HCT116 (cell line): ENCODE results near the gene SNAPC2. TPM values are rescaled to one million over a fixed set of nuclear protein-coding genes. Genes with fewer than 3 reads are reported as not detected.
A peak's percentile ranks its signal among the peaks of the same experiment; 100 is the strongest.

Source experiments
- ATAC-seq: fragments of 200-7000 bp; cut with Tn5 transposase; 2 replicates; pipeline ENCODE4 v1.9.1; 2020; ENCODE audit warnings: mild to moderate bottlenecking, moderate library complexity
- BruUV-seq: library from RNA; stranded (reverse); fragments of 400-500 nt; replicated peaks from 2 replicates; lab custom pipeline; 2021; lab: Mats Ljungman, UMichigan
- CTCF ChIA-PET: fragments of 300-600 bp; sonication (Branson Sonifier 250); formaldehyde crosslinking; loops from one replicate; lab custom pipeline; 2021; ENCODE audit warnings: antibody characterized with exemption; lab: Charles Lee
- POLR2A ChIA-PET: fragments of 300-600, 350-600 bp; sonication (Branson Sonifier 250); formaldehyde crosslinking; loops from one replicate; lab custom pipeline; 2021; ENCODE audit warnings: antibody characterized with exemption; lab: Charles Lee
- RAD21 ChIA-PET, 2 experiments: fragments of 300-600 bp; sonication (Branson Sonifier 250); formaldehyde crosslinking; loops; one replicate each; lab custom pipeline; 2023; ENCODE audit warnings: low total read pairs in 2 of 2; ENCODE audit not compliant: uncharacterized antibody in 2 of 2, unreplicated experiment in 2 of 2, low non-redundant PET in 1 of 2; lab: Charles Lee
- DNase-seq: peaks from one replicate; pipeline ENCODE4 v3.0.0-alpha.2; 2010; ENCODE audit warnings: low read depth, low spot score
- H2AFZ ChIP-seq: fragments of 200-600 bp; shearing (Covaris generic), sonication (generic); 2 replicates; pipeline ENCODE4 v1.6.1; 2017; ENCODE audit warnings: low read depth, mixed run types, mixed read lengths, antibody characterized with exemption, low read length; ENCODE audit not compliant: poor library complexity, severe bottlenecking
- H3K27ac ChIP-seq: 2 replicates; pipeline ENCODE4 v1.5.1; 2012; ENCODE audit warnings: low read depth, low read length
- H3K27me3 ChIP-seq: fragments of 200-600 bp; sonication (generic); 2 replicates; pipeline ENCODE4 v1.6.1; 2016; ENCODE audit warnings: mixed run types, low read length, mixed read lengths; ENCODE audit not compliant: insufficient read depth
- H3K36me3 ChIP-seq, 2 experiments: fragments of 200-500 bp in 1 of 2; fragments of 200-600 bp in 1 of 2; sonication (Bioruptor generic) in 1 of 2; sonication (generic) in 1 of 2; 2 replicates each; pipeline versions ENCODE4 v1.5.1 to v1.6.1; 2014 to 2016; ENCODE audit warnings: low read length in 2 of 2, inconsistent platforms in 1 of 2, mixed read lengths in 1 of 2, mixed run types in 1 of 2; ENCODE audit not compliant: insufficient read depth in 2 of 2, control insufficient read depth in 1 of 2
- H3K4me1 ChIP-seq, 2 experiments: fragments of 200-600 bp in 1 of 2; sonication (generic) in 1 of 2; 2 replicates each; pipeline versions ENCODE4 v1.5.1 to v1.6.1; 2012 to 2017; ENCODE audit warnings: low read length in 2 of 2, inconsistent platforms in 1 of 2, mild to moderate bottlenecking in 1 of 2, mixed read lengths in 1 of 2, mixed run types in 1 of 2, moderate library complexity in 1 of 2; ENCODE audit not compliant: insufficient read depth in 2 of 2, control insufficient read depth in 1 of 2
- H3K4me2 ChIP-seq: fragments of 200-600 bp; sonication (generic); 2 replicates; pipeline ENCODE4 v1.6.1; 2017; ENCODE audit warnings: mixed run types, low read length, mixed read lengths
- H3K4me3 ChIP-seq, 2 experiments: fragments of 200-600 bp in 1 of 2; sonication (generic) in 1 of 2; replicated peaks in 1 of 2; 2 replicates each; pipeline ENCODE4 v1.5.1; 2011 to 2016; ENCODE audit warnings: low read length in 2 of 2, control low read depth in 1 of 2, low read depth in 1 of 2, mild to moderate bottlenecking in 1 of 2, mixed read lengths in 1 of 2, mixed run types in 1 of 2
- H3K79me2 ChIP-seq: fragments of 200-600 bp; sonication (generic); 2 replicates; pipeline ENCODE4 v1.6.1; 2017; ENCODE audit warnings: mild to moderate bottlenecking, mixed run types, low read length, moderate library complexity, mixed read lengths; ENCODE audit not compliant: insufficient read depth
- H3K9ac ChIP-seq: fragments of 200-600 bp; sonication (generic); 2 replicates; pipeline ENCODE4 v1.6.1; 2016; ENCODE audit warnings: low read length, mixed read lengths
- H3K9me2 ChIP-seq: fragments of 200-600 bp; sonication (generic), shearing (Covaris generic); 2 replicates; pipeline ENCODE4 v1.6.1; 2017; ENCODE audit warnings: mixed run types, mild to moderate bottlenecking, moderate library complexity; ENCODE audit not compliant: insufficient read depth
- H3K9me3 ChIP-seq, 2 experiments: fragments of 200-500 bp in 1 of 2; fragments of 200-600 bp in 1 of 2; sonication (Bioruptor generic) in 1 of 2; sonication (generic) in 1 of 2; 2 replicates each; pipeline ENCODE4 v1.6.1; 2014 to 2017; ENCODE audit warnings: low read length in 2 of 2, mixed read lengths in 2 of 2, inconsistent platforms in 1 of 2, low read depth in 1 of 2, mild to moderate bottlenecking in 1 of 2, mixed run types in 1 of 2, moderate library complexity in 1 of 2; ENCODE audit not compliant: control insufficient read depth in 1 of 2, insufficient read depth in 1 of 2
- H4K20me1 ChIP-seq: fragments of 200-600 bp; sonication (generic), shearing (Covaris generic); 2 replicates; pipeline ENCODE4 v1.6.1; 2017; ENCODE audit warnings: mixed run types, mild to moderate bottlenecking, moderate library complexity; ENCODE audit not compliant: insufficient read depth
- CBX3 ChIP-seq: IDR thresholded peaks from 2 replicates; pipeline ENCODE4 v1.6.1; 2012; ENCODE audit warnings: low read depth
- CEBPB ChIP-seq: IDR thresholded peaks from 2 replicates; pipeline ENCODE4 v1.6.1; 2012; ENCODE audit warnings: low read depth
- ELF1 ChIP-seq: IDR thresholded peaks from 2 replicates; pipeline ENCODE4 v1.6.1; 2012; ENCODE audit warnings: low read depth, borderline replicate concordance
- EZH2 ChIP-seq: fragments of 200-600 bp; sonication (generic); IDR thresholded peaks from 2 replicates; pipeline ENCODE4 v1.6.1; 2017; ENCODE audit warnings: antibody characterized with exemption, mixed run types
- EZH2phosphoT487 ChIP-seq: fragments of 200-600 bp; IDR thresholded peaks from 2 replicates; pipeline ENCODE4 v1.6.1; 2018; ENCODE audit warnings: antibody characterized with exemption, borderline replicate concordance
- FOSL1 ChIP-seq: IDR thresholded peaks from 2 replicates; pipeline ENCODE4 v1.6.1; 2012; ENCODE audit warnings: low read depth
- POLR2A ChIP-seq: IDR thresholded peaks from 2 replicates; pipeline ENCODE4 v1.7.0; 2011; ENCODE audit warnings: borderline replicate concordance; ENCODE audit not compliant: insufficient read depth, insufficient read length; ENCODE audit errors: extremely low read depth
- POLR2AphosphoS5 ChIP-seq: IDR thresholded peaks from 2 replicates; pipeline ENCODE4 v1.6.1; 2011; ENCODE audit warnings: mild to moderate bottlenecking, low read depth, low read length, moderate library complexity
- SIN3A ChIP-seq: IDR thresholded peaks from 2 replicates; pipeline ENCODE4 v1.6.1; 2012; ENCODE audit warnings: low read depth
- SP1 ChIP-seq: IDR thresholded peaks from 2 replicates; pipeline ENCODE4 v1.6.1; 2012; ENCODE audit warnings: low read depth
- TCF7L2 ChIP-seq: IDR thresholded peaks from 2 replicates; pipeline ENCODE4 v1.7.0; 2011; ENCODE audit warnings: borderline replicate concordance, inconsistent platforms; ENCODE audit not compliant: insufficient read depth, insufficient read length; ENCODE audit errors: extremely low read depth
- YY1 ChIP-seq: IDR thresholded peaks from 2 replicates; pipeline ENCODE4 v1.6.1; 2011; ENCODE audit warnings: low read length, low read depth, moderate library complexity, mild to moderate bottlenecking; ENCODE audit not compliant: insufficient replicate concordance; ENCODE audit errors: extremely low read depth
- ZFX ChIP-seq: fragments of 450-650 bp; IDR thresholded peaks from 2 replicates; pipeline ENCODE4 v1.6.1; 2017
- intact Hi-C: fragments of 100-400 bp; cut with micrococcal nuclease; formaldehyde crosslinking; loops from 2 replicates; pipeline ENCODE4 v1.10.0; 2022
- total RNA-seq: library from RNA; stranded (reverse); gene quantifications from one replicate; pipeline ENCODE4 v1.2.1, GENCODE V29; 2021; ENCODE audit not compliant: unreplicated experiment
- TF ChIP-seq, protein P1 (sequence below): IDR thresholded peaks from 2 replicates; pipeline ENCODE4 v1.6.1; 2012
- TF ChIP-seq, protein P2 (sequence below), 3 experiments: fragments of 200-600 bp in 1 of 3; sonication (generic) in 1 of 3; IDR thresholded peaks in 2 of 3; conservative IDR thresholded peaks in 1 of 3; 2 replicates each; pipeline ENCODE4 v1.5.1; 2012 to 2017; ENCODE audit warnings: low read depth in 2 of 3, low read length in 2 of 3, antibody characterized with exemption in 1 of 3, borderline replicate concordance in 1 of 3, control low read depth in 1 of 3, mild to moderate bottlenecking in 1 of 3, mixed read lengths in 1 of 3, mixed run types in 1 of 3, moderate library complexity in 1 of 3; ENCODE audit not compliant: insufficient read depth in 1 of 3

Gene SNAPC2
- total RNA-seq, 1 experiment from 2014 or later: 42.9 TPM

- Histone ChIP-seq H3K36me3 (no peaks in the 10 kb centered on the region), H3K9me2 (no peaks in the 10 kb centered on the region), H3K4me1 (peaks cover 13 to 32% of the 10 kb centered on the region in 2 experiments; a peak in 3 of 4 replicates), H3K79me2 (peaks cover 5% of the 10 kb centered on the region; the same call in 1 of the 2 replicates), H4K20me1 (no peaks in the 10 kb centered on the region), H3K9me3 (no peaks in the 10 kb centered on the region), H3K27me3 (no peaks in the 10 kb centered on the region), H3K4me3 (no peak overlapping the region), H3K9ac (no peak overlapping the region), H3K27ac (no peak overlapping the region), H3K4me2 (no peak overlapping the region), H2AFZ (no peak overlapping the region)
- ChIA-PET POLR2A (no interaction called here), RAD21 (no interaction called here), CTCF (interaction anchor here (0.6 to 2.0 kb wide), 3 partner anchors 15 to 530 kb away, joined by 3 to 9 read pairs (median 4); no protein-coding TSS in a partner anchor)
- intact Hi-C loops: no loop called here
- TF ChIP-seq ELF1: no peak
- no peak for TF ChIP-seq TCF7L2
- no peak for TF ChIP-seq SIN3A
- TF ChIP-seq EZH2: no peak
- no peak for TF ChIP-seq CBX3
- TF ChIP-seq ZFX: no peak
- DNase-seq (no peak), ATAC-seq (no peak)
- no TSS peak for BruUV-seq
Measured at GRCh38 chr19:7883796-7884570, 36.2 kb upstream of the SNAPC2 start.

DNA sequence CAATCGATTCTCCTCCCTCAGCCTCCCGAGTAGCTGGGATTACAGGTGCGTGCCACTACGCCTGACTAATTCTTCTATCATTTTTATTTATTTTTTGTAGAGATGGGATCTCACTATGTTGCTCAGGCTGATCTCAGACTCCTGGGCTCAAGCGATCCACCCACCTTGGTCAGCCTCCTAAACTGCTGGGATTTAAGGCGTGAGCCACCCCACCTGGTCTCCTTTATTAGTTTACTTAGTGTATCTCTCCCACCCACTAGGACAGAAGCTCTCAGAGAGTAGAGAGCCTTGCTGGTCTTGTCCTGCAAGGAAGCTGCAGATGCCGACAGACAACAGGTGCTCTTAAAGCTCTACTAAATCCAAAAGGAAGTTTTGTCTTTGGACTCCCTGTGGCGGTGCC, 34.3 kb upstream of the SNAPC2 start:
- Histone ChIP-seq H3K9me3 (no peaks in the 10 kb centered on the region), H3K79me2 (peaks cover 19% of the 10 kb centered on the region; the same call in 1 of the 2 replicates), H3K9me2 (no peaks in the 10 kb centered on the region), H3K27ac (no peak overlapping the region), H3K4me3 (no peak overlapping the region), H3K9ac (no peak overlapping the region), H4K20me1 (no peaks in the 10 kb centered on the region), H3K27me3 (no peaks in the 10 kb centered on the region), H2AFZ (no peak overlapping the region), H3K36me3 (no peaks in the 10 kb centered on the region), H3K4me1 (peaks cover 13 to 42% of the 10 kb centered on the region in 2 experiments; a peak in 3 of 4 replicates), H3K4me2 (peak overlapping the region; percentile 46; the same call in 1 of the 2 replicates)
- intact Hi-C loops: no loop called here
- ChIA-PET POLR2A (interaction anchor here (1.0 kb wide), 1 partner anchor 17 kb away, joined by 6 read pairs; no protein-coding TSS in a partner anchor), RAD21 (no interaction called here), CTCF (interaction anchor here (4.0 kb wide), 1 partner anchor 17 kb away, joined by 14 read pairs; no protein-coding TSS in a partner anchor)
- no peak for TF ChIP-seq EZH2phosphoT487
- no peak for TF ChIP-seq YY1
- no peak for TF ChIP-seq SP1
- TF ChIP-seq, protein P1, sequence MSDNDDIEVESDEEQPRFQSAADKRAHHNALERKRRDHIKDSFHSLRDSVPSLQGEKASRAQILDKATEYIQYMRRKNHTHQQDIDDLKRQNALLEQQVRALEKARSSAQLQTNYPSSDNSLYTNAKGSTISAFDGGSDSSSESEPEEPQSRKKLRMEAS: no peak
- no peak for TF ChIP-seq CEBPB
- no peak for TF ChIP-seq FOSL1
- no peak for TF ChIP-seq POLR2A
- TF ChIP-seq POLR2AphosphoS5: no peak
- TF ChIP-seq, protein P2, sequence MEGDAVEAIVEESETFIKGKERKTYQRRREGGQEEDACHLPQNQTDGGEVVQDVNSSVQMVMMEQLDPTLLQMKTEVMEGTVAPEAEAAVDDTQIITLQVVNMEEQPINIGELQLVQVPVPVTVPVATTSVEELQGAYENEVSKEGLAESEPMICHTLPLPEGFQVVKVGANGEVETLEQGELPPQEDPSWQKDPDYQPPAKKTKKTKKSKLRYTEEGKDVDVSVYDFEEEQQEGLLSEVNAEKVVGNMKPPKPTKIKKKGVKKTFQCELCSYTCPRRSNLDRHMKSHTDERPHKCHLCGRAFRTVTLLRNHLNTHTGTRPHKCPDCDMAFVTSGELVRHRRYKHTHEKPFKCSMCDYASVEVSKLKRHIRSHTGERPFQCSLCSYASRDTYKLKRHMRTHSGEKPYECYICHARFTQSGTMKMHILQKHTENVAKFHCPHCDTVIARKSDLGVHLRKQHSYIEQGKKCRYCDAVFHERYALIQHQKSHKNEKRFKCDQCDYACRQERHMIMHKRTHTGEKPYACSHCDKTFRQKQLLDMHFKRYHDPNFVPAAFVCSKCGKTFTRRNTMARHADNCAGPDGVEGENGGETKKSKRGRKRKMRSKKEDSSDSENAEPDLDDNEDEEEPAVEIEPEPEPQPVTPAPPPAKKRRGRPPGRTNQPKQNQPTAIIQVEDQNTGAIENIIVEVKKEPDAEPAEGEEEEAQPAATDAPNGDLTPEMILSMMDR (IDR thresholded peaks at IDR 0.05 in 2 of 3, conservative IDR thresholded peaks at IDR 0.05 in 1 of 3; ENCODE audit: borderline replicate concordance in 1 of 3, insufficient read depth in 1 of 3, low read depth in 2 of 3, low read length in 2 of 3): no peak
- no peak for DNase-seq
- no peak for ATAC-seq
- no TSS peak for BruUV-seq
